WI38 (cell line): ENCODE measurements around the gene INPP5K.
"Not testable (repeated sequence)": the region's sequence is repeated elsewhere in the genome, so short reads cannot be mapped to it uniquely, and the experiment has no call there.

Source experiments
- H3K4me3 ChIP-seq: 2 replicates; pipeline ENCODE4 v1.5.1; 2011; ENCODE audit warnings: low read depth, mild to moderate bottlenecking, control low read depth, low read length
- CTCF ChIP-seq: IDR thresholded peaks from 2 replicates; pipeline ENCODE4 v1.5.1; 2012; ENCODE audit warnings: low read depth, mild to moderate bottlenecking, control low read depth, low read length

INPP5K gene

GRCh38 chr17:1516388-1517161 lies at the start of gene INPP5K:
Gene INPP5K (minus strand): TSS chr17:1516612. CDS start chr17:1516499, 113 bp downstream.
- no peak for TF ChIP-seq CTCF
- peak within 1 kb of the TSS; percentile 97 for H3K4me3 ChIP-seq

- TF ChIP-seq CTCF = no peak
- H3K4me3 ChIP-seq = no peak overlapping the region
Observed at GRCh38 chr17:1565877-1566276, 49.5 kb upstream of the INPP5K start.

- H3K4me3 ChIP-seq = no peak overlapping the region
Observed at GRCh38 chr17:1563786-1564613, 47.6 kb upstream of the INPP5K start.

GRCh38 chr17:1563471-1563785 lies 47.0 kb upstream of the INPP5K start:
- H3K4me3 ChIP-seq = not testable (repeated sequence)

More at GRCh38 chr17:1563786-1564613, 47.6 kb upstream of the INPP5K start:
- TF ChIP-seq CTCF = no peak

- H3K4me3 ChIP-seq = peak overlapping the region; percentile 81
- TF ChIP-seq CTCF = no peak
Observed at GRCh38 chr17:1562176-1562643, 45.8 kb upstream of the INPP5K start.

- TF ChIP-seq CTCF = no peak
- peak overlapping the region; percentile 81 for H3K4me3 ChIP-seq
Observed at GRCh38 chr17:1561420-1562175, 45.2 kb upstream of the INPP5K start.

GRCh38 chr17:1560858-1561355 lies 44.5 kb upstream of the INPP5K start:
- peak overlapping the region; percentile 81 for H3K4me3 ChIP-seq
- no peak for TF ChIP-seq CTCF
